GM10266 (cell line): Measurements from ENCODE around the gene FAR2.

Experiments used
- DNase-seq: peaks from one replicate; pipeline ENCODE4 v3.0.0; 2012; ENCODE audit errors: extremely low spot score
- CTCF ChIP-seq: IDR thresholded peaks from 2 replicates; pipeline ENCODE4 v1.5.1; 2012; ENCODE audit warnings: mild to moderate bottlenecking, low read depth; ENCODE audit not compliant: control insufficient read depth, insufficient read depth; ENCODE audit errors: missing control alignments

FAR2 gene

GRCh38 chr12:29220632-29221336 is 71.7 kb downstream of the FAR2 start:
- no peak for TF ChIP-seq CTCF
- DNase-seq, result no peak

GRCh38 chr12:29222200-29222599 is 73.1 kb downstream of the FAR2 start:
- no peak for TF ChIP-seq CTCF
- no peak for DNase-seq

GRCh38 chr12:29223426-29223825 is 74.3 kb downstream of the FAR2 start:
- DNase-seq, result no peak
- no peak for TF ChIP-seq CTCF

GRCh38 chr12:29223956-29224543 is 75.0 kb downstream of the FAR2 start:
- DNase-seq, result no peak
- no peak for TF ChIP-seq CTCF

- no peak for DNase-seq
- TF ChIP-seq CTCF, result no peak
Observed at GRCh38 chr12:29224572-29224971, 75.5 kb downstream of the FAR2 start.

GRCh38 chr12:29225834-29226233 is 76.8 kb downstream of the FAR2 start:
- TF ChIP-seq CTCF, result no peak
- DNase-seq, result no peak

- TF ChIP-seq CTCF, result no peak
- DNase-seq, result no peak
Observed at GRCh38 chr12:29226616-29227015, 77.5 kb downstream of the FAR2 start.
